ENCODE measurements around the gene CDC42SE2.

Gene CDC42SE2

DNA sequence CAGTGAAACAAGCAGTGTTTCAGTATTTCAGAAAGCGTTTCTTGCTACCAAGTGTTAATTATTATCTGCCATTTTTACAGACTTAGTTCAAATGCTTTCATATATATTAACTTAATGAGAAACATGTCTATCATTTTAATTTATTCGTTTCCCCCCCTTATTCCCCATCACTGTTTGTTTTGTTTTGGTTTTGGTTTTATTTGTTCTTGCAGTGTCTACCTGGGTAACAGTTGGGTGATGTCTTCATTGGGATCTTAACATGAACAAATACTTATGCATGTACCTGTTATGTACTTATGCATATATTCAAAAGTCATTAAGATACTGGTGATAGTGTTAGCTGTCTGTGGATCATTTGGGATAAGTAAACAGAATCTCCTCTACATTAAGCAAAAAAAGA, 108.0 kb downstream of the CDC42SE2 start:
- H3K4me3 ChIP-seq (ENCODE audit: low read depth, low read length), result no peak overlapping the region
- TF ChIP-seq MYC (IDR thresholded peaks at IDR 0.05; ENCODE audit: low read depth, low read length), result no peak
- TF ChIP-seq, protein P1, sequence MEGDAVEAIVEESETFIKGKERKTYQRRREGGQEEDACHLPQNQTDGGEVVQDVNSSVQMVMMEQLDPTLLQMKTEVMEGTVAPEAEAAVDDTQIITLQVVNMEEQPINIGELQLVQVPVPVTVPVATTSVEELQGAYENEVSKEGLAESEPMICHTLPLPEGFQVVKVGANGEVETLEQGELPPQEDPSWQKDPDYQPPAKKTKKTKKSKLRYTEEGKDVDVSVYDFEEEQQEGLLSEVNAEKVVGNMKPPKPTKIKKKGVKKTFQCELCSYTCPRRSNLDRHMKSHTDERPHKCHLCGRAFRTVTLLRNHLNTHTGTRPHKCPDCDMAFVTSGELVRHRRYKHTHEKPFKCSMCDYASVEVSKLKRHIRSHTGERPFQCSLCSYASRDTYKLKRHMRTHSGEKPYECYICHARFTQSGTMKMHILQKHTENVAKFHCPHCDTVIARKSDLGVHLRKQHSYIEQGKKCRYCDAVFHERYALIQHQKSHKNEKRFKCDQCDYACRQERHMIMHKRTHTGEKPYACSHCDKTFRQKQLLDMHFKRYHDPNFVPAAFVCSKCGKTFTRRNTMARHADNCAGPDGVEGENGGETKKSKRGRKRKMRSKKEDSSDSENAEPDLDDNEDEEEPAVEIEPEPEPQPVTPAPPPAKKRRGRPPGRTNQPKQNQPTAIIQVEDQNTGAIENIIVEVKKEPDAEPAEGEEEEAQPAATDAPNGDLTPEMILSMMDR (IDR thresholded peaks at IDR 0.05; ENCODE audit: low read depth, low read length), result no peak
- TF ChIP-seq POLR2A (IDR thresholded peaks at IDR 0.05; ENCODE audit: extremely low read depth, insufficient read length), result no peak
- TF ChIP-seq, protein P2, sequence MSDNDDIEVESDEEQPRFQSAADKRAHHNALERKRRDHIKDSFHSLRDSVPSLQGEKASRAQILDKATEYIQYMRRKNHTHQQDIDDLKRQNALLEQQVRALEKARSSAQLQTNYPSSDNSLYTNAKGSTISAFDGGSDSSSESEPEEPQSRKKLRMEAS (IDR thresholded peaks at IDR 0.05; ENCODE audit: low read depth, low read length), result no peak
- DNase-seq (ENCODE audit: low read depth), result no peak

DNA sequence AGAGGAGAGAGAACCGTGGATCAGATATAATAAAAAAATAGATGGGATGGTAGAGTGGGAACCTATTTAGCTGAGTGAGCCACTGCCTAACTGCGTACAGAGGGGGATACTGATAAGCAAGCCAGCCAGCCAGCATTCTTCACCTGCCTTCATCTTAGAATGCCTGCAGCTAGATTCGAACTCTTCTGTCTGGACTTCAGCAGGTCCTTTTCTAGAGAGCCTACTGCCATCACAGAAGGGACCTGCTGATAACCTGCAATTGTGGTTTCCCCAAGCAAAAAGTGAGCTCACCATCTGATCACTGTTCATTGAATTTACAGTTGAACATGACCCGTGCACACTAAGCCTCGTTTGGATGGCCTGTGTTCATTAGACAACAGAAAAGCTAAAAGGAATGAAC, 109.4 kb downstream of the CDC42SE2 start:
- no peak for DNase-seq (ENCODE audit: low read depth)
- H3K4me3 ChIP-seq (ENCODE audit: low read depth, low read length), result no peak overlapping the region
- TF ChIP-seq, protein P2 (IDR thresholded peaks at IDR 0.05; ENCODE audit: low read depth, low read length), result no peak
- no peak for TF ChIP-seq MYC (IDR thresholded peaks at IDR 0.05; ENCODE audit: low read depth, low read length)
- TF ChIP-seq POLR2A (IDR thresholded peaks at IDR 0.05; ENCODE audit: extremely low read depth, insufficient read length), result no peak
- TF ChIP-seq, protein P1 (IDR thresholded peaks at IDR 0.05; ENCODE audit: low read depth, low read length), result no peak

DNA sequence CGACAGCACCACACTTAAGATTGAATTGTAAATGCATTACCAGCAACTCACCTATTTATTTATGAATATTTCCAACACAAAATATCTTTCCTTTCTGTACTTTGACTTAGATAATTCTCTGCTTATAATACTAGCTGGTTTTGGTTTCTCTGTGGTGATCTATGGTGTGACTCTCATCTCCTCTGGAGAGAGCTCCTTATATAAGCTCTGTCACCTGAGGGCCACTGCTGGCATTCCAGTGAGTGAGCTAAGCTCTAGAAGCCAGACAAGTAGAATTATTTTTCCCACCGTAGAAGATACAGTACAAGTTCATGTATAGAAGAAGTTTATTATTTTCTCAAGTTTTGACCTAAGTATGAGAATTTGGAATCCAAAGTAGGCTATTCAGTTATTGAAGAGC, 111.5 kb downstream of the CDC42SE2 start:
- DNase-seq (ENCODE audit: low read depth), result no peak
- H3K4me3 ChIP-seq (ENCODE audit: low read depth, low read length), result no peak overlapping the region
- TF ChIP-seq, protein P2 (IDR thresholded peaks at IDR 0.05; ENCODE audit: low read depth, low read length), result no peak
- no peak for TF ChIP-seq MYC (IDR thresholded peaks at IDR 0.05; ENCODE audit: low read depth, low read length)
- TF ChIP-seq POLR2A (IDR thresholded peaks at IDR 0.05; ENCODE audit: extremely low read depth, insufficient read length), result no peak
- TF ChIP-seq, protein P1 (IDR thresholded peaks at IDR 0.05; ENCODE audit: low read depth, low read length), result no peak

DNA sequence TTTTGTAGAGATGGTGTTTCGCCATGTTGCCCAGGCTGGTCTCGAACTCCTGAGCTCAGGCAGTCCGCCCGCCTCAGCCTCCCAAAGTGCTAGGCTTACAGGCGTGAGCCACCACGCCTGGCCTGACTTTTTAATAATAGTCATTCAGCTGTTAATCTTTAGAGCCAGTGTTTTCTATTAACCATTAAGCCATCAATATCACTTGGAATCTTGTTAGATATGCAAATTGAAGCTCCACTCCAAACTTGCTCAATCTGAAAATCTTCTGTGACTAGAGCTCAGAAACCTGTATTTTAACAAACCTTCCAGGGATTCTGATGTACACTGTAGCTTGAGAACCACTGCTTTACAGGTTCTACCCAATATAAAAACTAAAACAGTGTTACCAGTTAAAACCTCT, 113.5 kb downstream of the CDC42SE2 start:
- no peak for TF ChIP-seq POLR2A (IDR thresholded peaks at IDR 0.05; ENCODE audit: extremely low read depth, insufficient read length)
- TF ChIP-seq, protein P1 (IDR thresholded peaks at IDR 0.05; ENCODE audit: low read depth, low read length), result no peak
- no peak for DNase-seq (ENCODE audit: low read depth)
- no peak overlapping the region for H3K4me3 ChIP-seq (ENCODE audit: low read depth, low read length)

DNA sequence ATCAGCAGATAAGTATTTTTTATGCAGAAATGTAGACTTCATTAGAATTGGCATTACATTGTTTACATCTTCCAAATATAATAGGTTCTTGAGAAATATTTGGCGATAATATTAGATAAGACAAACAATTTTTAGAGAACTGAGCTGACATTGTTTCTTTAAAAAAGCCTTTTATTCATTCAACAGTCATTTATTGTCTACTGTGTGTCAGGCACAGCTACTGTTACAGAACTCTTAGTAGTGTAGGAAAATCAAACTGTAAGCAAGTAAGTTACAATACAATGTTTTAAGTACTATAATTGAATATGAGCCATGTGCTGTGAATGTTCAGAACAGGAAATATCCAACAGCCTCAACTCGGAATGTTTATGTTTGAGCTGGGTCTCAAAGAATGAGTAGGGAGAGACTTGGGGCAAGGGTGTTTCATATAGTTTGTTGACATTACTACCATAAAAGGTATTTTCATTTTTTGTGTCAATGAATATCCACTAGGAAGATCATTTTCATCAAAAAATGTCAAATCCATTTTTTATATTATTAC, 114.0 kb downstream of the CDC42SE2 start:
- no peak overlapping the region for H3K4me3 ChIP-seq (ENCODE audit: low read depth, low read length)
- DNase-seq (ENCODE audit: low read depth), result no peak
- TF ChIP-seq, protein P1 (IDR thresholded peaks at IDR 0.05; ENCODE audit: low read depth, low read length), result no peak
- TF ChIP-seq, protein P2 (IDR thresholded peaks at IDR 0.05; ENCODE audit: low read depth, low read length), result no peak
- TF ChIP-seq POLR2A (IDR thresholded peaks at IDR 0.05; ENCODE audit: extremely low read depth, insufficient read length) (no peak), MYC (IDR thresholded peaks at IDR 0.05; ENCODE audit: low read depth, low read length) (no peak)

Measured in NB4 (cell line).